ENCODE data around the gene FOXK1.
"Not testable (repeated sequence)": the region's sequence is repeated elsewhere in the genome, so short reads cannot be mapped to it uniquely, and the experiment has no call there.

The FOXK1 gene

DNA sequence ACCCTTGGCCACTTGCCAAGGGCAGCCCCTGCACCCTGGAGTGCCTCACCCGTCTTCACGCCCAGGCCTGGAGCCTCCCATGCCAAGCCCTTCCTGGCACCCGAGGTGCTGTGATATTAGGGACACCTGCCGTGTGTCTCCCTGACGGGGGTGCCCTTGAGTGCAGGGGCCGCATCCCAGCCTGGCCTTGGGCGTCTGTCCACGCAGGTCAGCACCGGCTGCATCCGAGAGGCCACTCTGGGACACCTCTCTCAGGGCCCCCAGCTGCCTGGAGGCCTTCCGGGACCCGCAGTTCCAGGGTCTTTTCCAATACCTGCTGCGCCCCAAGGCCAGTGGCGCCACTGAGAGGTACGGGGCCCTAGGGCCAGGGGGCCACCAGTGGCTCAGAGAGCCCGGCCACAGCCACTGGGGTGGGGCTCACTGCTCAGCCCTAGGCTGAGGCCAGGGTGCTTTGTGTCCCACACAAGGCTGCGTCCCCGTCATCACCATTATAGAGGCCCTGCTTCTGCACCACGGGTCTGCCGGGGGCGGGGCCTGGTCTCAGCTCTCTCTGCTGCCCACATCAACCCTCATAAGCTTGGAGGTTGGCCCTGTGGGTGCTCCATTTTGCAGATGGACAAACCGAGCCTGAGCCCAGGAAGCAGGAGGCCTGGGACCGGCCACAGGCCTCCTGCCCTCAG, 106.0 kb downstream of the FOXK1 start:
- no peak for DNase-seq

DNA sequence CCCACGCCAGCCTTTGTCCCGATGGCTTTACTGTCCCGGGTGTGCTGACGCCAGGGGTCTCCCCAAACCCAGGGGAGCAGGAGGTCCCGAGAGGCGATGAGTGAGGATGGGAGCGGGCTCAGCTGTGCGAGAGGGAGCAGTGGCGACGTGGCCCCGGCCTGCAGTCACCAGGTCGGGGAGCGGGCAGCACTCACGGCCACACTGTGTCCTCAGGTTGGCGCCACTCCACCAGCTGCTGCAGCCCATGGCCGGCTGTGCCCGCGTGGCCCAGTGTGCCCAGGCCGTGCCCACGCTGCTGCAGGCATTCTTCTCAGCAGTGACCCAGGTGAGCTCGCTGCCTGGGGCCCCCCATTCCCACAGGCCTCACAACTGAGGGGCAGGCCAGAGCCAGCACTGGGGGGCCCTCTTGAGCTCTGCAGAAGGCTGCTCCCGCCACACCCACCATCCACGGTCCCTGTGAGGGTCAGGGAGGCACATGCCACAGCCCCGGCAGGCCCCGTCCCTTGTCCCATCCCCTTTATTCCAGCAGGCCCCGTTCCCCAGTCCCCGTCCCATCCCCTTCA, 106.6 kb downstream of the FOXK1 start:
- no peak for DNase-seq

DNA sequence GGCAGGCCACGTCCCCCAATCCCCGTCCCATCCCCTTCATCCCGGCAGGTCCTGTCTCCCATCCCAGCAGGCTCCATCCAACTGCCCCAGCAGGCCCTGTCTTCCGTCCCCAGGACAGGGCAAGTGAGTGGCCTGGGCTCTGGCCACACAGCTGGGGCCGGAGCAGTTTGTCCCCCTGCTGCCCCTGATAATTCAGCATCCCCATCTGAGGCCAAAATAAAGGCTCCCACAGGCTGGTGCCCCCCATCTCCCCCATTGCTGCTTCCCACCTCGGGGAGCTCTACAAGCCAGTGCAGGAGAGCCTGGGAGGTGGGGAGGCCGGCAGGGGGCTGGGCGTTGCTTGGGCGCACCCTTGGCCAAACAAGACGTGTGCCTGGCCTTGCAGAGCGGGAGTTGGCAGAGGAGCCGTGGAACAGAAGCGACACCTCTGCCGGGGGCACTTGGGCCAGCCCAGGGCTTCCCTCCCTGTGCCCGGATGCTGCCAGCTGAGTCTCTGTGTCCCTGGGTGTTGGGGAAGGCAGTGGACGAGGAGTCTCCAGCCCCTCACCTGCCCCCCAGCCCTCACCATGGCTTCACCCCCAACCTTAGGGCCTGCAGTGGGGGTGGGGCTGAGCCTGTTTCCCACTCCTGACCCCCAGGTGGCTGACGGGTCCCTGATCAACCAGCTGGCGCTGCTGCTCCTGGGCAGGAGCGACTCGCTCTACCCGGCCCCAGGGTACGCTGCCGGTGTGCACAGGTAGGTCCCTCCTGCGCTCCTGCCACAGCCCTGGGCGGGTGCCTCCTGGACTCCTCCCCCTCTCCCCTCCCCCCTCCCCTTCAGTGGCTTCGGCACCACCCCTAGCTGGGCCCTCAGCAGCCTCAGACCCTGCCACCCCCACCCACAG, 107.3 kb downstream of the FOXK1 start:
- no peak for DNase-seq

DNA sequence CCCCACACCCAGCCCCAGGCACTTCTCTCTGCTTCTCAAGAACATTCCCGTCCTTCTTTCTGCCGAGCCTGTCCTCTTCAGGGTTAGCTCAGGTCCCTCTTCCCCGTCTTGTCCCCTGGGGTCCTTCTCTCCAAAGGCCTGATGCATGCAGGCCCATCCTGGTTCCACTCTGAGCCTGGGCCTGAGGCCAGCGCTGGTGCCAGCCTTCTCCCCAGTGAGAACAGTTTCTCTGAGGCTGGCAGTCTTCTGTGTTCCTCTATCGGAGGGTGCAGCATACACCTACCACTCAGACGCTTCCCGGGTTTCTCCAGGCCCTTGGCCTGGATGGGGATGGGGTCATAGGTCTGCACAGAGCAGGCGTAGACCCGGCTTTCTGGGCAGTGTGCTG, 108.0 kb downstream of the FOXK1 start:
- DNase-seq = no peak

DNA sequence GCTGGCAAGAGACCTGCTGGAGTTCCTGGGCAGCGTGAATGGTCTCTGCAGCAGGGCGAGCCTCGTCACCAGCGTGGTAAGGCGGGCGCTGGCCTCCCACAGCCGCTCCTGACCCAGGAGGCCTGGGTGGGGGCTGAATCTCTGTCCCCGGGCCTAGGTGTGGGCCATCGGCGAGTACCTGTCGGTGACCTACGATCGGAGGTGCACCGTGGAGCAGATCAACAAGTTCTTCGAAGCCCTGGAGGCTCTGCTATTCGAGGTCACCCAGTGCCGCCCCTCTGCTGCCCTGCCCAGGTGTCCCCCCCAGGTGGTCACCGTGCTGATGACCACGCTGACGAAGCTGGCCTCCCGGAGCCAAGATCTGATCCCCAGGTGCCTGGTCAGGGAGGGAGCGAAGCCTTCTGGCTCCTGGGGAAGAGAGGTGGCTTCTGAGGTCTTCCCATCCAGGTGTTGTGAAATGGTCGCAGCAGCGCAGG, 108.5 kb downstream of the FOXK1 start:
- no peak for DNase-seq

DNA sequence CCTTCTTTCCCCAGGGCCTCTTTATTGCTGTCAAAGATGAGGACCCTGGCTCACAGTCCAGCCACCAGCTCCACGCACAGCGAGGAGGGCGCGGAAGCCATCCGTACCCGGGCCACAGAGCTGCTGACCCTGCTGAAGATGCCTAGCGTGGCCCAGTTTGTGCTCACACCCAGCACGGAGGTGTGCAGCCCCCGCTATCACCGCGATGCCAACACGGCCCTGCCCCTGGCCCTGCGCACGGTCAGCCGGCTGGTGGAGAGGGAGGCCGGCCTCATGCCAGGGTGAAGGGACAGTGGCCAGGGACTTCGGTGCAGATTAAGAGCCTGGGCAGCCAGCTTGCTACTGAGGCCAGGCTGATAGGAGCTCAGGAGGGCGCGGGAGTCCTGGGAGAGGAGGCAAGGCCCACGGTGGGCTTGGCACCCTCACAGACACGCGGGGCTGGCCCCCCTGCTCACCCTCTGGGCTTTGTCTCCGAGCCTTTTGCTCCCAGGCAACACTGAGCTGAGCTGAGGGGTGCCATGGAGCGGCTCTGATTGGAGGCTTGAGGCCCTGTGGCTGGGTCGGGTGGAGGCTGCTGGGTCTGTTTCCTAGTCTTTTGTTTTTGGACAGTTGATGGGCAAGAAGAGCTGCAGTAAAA, 109.1 kb downstream of the FOXK1 start:
- DNase-seq = no peak

DNA sequence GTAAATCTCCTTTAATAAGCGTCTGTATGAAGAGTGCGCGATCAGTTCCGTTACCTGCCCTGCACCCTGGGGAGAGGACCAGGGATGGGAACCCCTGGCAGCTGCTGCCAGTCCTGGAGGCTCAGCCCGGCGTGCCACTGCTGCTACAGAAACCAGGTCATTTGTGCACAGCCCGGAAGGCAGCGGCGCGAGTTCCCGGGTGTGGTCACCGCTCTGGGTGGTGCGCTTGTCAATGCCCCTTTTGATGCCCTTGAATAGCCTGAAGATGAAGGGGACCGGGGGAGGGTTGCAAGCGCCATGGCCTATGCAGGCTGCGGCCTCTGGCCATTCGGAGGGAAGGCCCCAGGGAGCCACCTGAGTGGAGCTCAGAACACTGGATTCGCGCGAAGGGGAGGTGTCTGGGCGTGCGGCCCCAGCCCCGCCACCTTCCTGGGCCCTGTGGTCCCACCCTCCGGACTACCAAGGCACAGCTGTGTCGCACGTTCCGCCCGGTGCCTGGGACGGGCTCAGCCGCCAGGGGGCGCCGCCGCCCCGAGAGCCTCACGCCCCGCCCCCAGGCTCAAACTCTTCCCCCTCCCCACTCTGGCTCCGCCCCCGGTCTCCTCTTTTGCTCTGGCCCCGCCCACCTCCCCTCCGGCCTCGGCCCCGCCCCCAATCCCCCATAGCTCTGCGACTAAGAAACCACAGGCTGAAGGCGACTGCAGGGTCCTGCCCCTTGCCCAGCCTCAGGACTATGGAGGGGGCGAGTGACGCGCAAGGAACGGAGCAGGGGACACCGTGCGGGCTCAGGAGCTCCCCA, 109.8 kb downstream of the FOXK1 start:
- peak; percentile 56 to 82 (median 69) for DNase-seq

DNA sequence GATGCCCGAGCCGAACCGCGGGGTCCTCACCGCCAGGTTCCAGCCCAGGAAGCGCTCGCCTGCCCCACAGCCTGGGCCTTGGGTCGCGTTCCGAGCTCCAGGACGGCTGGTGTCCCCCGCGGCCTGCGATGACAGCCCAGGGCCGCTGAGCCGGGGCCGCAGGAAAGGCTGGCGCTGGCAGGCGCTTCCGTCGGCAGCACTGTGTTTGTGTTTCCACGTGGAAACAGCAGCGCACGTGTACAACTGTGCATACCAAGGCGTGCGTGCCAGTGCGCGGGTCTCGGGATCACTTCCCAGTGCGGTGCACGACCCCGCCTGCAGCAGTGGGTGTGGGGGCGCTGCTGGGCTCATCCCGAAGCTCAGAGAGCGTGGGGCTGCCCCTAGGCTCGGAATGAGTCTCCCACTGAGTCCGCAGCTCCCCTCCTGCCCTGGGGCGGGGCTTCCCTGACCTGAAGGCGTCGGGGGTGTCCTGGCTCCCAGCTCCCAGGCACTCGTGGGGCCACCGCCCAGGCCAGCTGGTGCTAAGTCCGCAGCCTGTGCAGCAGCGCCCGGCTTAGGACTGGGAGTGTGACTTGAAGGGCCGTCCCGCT, 110.5 kb downstream of the FOXK1 start:
- DNase-seq = peak in 1 of 4 experiments; percentile 43

DNA sequence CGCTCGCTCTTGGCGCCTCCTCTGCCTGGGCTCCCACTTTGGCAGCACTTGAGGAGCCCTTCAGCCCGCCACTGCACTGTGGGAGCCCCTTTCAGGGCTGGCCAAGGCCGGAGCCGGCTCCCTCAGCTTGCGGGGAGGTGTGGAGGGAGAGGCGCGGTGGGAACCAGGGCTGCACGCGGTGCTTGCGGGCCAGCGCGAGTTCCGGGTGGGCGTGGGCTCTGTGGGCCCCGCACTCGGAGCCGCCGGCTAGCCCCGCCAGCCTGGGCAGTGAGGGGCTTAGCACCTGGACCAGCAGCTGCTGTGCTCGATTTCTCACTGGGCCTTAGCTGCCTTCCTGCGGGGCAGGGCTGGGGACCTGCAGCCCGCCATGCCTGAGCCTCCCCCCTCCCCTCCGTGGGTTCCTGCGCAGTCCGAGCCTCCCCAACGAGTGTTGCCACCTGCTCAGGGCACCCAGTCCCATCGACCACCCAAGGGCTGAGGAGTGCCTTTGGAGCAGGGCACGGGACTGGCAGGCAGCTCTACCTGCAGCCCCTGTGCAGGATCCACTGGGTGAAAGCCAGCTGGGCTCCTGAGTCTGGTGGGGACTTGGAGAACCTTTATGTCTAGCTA, 111.4 kb downstream of the FOXK1 start:
- not testable (repeated sequence) for DNase-seq

DNA sequence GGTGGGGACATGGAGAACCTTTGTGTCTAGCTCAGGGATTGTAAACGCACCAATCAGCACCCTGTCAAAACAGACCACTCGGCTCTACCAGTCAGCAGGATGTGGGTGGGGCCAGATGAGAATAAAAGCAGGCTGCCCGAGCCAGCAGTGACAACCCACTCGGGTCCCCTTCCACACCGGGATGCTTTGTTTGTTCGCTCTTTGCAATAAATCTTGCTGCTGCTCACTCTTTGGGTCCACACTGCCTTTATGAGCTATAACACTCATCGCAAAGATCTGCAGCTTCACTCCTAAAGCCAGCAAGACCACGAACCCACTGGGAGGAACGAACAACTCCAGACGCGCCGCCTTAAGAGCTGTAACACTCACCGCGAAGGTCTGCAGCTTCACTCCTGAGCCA, 112.1 kb downstream of the FOXK1 start:
- DNase-seq = not testable (repeated sequence)

DNA sequence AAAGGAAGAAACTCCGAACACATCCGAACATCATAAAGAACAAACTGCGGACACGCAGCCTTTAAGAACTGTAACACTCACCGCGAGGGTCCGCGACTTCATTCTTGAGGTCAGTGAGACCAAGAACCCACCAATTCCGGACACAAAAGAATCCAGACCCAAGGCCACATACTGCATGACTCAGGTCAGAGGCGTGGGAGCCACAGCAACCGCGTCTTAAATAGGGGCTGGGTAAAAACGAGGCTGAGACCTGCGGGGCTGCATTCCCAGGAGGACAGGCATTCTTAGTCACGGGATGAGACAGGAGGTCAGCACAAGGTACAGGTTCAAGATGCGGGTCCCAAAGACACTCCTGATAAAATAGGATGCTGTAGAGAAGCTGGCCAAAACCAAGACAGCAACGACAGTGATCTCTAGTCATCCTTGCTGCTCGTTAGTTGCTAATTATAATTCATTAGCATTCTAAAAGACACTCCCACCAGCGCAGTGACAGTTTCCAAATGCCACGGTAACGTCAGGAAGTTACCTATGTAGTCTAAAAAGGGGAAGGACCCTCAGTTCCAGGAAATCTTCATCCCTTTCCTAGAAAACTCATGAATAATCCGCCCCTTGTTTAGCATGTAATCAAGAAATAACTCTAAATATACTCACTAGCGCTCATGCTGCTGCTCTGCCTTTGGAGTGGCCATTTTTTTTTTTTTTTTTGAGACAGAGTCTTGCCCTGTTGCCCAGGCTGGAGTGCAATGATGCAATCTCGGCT, 112.7 kb downstream of the FOXK1 start:
- no peak for DNase-seq

DNA sequence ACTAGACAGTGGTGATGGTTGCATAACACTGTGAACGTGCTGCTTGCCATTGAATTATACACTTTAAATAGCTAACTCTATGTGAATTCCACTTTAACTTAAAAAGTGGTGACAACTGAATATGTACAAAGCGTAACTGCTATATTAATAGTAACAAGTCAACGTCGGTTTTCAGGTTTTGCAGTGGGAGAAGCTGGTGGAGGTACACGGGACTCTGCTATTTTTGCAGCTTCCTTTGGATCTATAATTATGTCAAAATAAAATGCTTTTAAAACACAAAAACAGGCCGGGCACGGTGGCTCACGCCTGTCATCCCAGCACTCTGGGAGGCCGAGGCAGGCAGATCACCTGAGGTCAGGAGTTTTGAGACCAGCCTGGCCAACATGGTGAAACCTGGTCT, 114.4 kb downstream of the FOXK1 start:
- DNase-seq = no peak

DNA sequence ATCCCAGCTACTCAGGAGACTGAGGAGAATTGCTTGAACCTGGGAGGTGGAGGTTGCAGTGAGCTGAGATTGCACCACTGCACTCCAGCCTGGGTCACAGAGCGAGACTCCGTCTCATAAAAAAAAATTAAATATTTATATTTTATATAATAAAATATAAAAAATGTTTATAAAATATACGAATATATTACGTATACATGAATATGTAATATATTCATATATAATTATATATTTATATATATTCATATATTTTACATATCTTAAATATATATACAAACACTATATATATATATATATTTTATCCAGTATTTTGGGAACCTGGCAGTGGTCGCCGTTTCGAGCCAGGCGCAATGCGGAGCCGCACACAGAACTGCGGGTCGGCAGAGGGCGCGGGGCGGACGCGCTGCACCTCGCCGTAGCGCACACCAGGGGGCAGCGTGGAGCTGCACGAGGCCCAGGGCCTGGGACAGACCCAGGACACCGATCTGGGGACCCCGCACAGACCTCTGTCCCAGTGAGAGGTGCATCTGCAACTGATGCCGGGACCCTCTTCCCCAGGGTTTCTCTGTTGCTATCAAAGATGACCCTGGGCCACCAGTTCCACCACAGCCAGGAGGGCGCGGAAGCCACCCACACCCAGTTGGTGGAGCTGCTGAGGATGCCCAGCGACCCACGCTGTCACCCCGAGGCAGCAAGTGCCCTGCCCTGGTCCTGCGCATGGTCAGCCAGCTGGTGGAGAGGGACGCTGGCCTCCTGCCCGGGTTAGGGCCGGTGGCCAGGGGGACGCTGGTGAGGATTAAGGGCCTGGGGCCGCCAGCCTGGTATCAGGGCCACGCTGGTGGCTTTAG, 116.0 kb downstream of the FOXK1 start:
- DNase-seq = peak in 3 of 4 experiments; percentile 52 to 54 (median 54)

DNA sequence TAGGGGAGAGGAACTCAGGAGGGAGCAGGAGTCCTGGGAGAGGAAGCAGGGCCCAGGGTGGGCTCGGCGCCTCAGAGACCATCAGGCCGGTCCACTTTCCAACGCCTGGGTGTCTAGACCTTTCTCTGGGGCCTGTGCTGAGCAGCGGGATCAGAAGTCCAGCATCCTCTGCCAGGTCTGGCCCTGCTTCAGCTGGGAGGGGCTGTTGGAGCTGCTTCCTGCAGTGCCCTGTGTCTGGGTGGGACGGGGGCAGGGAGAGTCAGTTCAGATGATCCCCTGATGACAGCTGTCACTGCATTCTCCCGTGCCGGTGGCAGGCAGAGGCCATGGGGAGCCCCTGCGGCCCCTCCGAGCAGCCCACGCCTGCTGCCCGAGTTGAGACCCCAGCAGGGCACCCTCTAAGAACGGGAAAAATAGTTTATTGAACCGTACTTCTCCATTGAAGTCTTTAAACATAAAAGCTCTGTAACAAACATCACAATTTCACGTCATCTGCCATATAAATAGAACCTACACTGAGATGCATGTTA, 116.7 kb downstream of the FOXK1 start:
- DNase-seq = no peak

DNA sequence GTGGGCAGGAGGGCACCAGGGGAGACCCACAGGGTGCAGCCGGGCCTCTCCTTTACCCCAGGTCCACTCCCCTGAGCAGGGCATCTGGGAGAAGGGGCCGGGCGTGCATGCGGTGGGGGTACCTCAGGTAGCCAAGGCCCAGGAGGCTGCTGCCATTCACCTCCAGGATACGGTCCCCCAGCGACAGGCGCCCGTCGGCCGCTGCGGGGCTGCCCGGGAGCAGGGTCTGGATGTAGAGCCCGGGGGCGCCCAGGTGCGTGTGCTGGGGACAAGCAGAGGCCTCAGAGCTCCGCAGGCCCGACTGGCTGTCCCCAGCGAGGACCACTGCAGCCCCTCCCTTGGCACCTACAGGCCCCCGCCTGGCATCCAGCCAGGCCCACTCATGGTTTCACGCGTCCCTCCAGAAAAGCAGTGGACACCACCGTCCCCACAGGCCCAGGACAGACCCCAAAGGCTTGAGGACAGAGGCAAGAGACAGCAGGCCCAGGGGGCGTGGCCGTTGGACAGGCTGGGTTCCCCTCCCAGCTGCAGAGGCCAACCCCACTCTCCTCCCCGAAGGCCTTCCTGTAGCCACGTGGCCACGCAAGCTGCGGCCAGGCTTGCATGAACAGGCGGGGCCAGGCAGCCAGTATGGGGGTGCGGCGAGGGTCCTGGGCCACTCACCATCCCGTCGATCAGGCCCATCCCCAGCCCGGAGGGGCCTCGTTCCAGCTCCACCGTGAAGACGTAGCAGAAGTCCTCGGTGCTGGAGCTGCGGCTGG, 117.6 kb downstream of the FOXK1 start:
- no peak for DNase-seq

DNA sequence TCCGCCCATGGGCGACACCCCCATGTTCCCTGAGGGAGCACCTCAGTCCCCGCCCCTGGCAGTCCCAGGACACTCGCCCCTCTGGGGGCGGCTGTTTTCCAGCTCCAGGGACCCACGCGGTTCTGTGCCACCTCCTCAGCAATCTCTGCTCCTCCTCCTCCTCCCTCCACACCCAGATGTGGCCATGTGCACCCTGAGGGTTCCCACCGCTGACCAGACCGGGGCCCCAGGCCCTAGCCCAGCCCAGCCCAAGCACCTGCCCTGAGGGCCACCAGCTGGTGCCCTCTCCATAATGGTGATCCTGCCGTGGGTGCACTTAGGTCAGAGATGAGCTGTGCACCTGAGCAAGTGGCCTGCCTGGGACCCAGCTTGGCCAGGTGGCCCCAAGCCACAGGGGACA, 118.4 kb downstream of the FOXK1 start:
- no peak for DNase-seq

DNA sequence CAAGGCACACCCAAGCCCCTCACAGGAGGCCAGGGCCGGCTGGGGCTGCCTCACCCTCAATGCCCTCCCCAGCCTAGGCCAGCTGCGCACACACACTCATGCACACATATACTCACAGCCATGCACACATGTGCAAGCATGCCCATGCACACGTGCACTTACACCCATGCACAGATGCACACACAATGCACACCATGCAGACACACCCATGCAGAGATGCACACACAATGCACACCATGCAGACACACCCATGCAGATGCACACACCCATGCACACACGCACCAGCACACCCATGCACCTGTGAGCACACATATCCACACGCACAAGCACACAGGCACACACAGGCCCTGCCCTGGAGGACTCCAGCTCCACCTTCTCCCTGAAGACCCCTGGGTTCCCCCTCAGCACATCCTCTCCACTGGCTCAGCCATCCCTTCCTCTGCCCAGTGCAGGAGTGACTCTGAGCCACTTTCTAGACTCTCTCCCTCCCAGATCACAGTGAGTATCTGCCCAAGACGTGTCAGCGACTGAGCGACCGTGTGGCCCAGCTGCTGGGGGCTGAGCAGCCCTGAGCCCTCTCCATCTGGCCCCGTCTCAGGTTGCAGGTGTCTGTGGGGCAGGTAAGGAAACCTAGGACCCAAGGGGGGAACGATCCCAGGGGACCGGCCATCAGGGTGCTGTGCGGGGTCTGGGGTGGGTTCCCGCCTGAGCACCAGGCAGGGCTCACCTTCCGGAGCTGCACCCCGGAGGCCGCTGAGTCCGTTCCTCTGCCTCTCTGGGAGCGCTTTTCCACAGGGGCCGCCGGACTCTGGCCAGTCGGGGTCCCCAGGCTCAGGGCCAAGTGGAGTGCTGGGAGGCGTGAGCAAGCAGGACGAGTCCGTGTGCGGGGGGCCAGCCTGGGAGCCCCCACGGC, 119.1 kb downstream of the FOXK1 start:
- no peak for DNase-seq

DNA sequence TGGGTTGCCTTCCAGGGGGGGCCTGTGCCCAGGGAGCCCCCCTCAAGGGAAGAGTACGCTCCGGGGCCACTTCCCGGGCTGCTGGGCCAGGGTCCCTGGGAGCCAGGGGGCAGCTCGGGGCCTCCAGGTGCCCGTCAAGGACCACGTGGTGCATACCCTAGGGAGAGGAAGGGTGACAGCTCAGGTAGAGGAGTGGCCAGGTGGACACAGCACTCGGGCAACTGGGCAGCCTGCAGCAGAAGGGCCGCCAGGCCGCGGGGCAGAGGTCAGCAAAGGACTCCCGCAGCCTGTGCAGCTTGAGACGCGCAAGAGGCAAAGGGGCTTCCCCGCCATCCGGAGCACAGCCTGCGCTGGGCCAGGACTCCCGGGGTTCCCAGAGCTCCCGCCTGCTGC, 119.7 kb downstream of the FOXK1 start:
- no peak for DNase-seq
